ENCODE results near the gene CFAP119. TPM values are rescaled to one million over a fixed set of nuclear protein-coding genes. Genes with fewer than 3 reads are reported as not detected.

The CFAP119 gene
- total and polyA plus RNA-seq, 2 of the 8 experiments (the other 6 are each of a cell fraction or from before 2014, with no cell fraction given): 5.6 to 6.0 TPM

DNA sequence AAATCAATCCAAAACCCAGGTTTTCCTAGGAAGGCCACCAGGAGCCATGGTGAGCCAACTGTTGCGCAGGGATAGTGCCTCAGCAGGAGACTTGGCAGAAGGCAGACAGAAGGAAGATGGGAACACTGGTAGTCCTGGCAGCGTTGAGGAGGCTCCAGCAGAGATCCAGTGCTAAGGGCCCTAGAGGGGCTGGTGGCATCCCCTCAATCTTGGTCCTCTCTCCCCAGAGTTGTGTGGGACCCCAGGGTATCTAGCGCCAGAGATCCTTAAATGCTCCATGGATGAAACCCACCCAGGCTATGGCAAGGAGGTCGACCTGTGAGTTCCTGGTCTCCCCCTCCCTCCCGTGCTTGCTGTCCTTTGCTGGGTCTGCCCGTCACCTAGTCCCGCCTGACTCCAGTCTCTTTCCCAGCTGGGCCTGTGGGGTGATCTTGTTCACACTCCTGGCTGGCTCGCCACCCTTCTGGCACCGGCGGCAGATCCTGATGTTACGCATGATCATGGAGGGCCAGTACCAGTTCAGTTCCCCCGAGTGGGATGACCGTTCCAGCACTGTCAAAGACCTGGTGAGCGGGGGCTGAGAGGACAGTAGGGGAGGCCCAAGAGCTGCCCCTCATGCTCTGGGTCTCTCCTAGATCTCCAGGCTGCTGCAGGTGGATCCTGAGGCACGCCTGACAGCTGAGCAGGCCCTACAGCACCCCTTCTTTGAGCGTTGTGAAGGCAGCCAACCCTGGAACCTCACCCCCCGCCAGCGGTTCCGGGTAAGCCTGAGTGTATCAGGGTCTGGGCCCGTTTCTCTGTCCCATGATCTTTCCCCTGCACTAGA, 5.7 kb downstream of the CFAP119 start (continued):
- TF ChIP-seq RBBP5 (IDR thresholded peaks at IDR 0.05; ENCODE audit: borderline replicate concordance, low read depth, low read length) (no peak), TCF12 (IDR thresholded peaks at IDR 0.05; ENCODE audit: low read depth, low read length) (no peak)
- TF ChIP-seq, protein P1, sequence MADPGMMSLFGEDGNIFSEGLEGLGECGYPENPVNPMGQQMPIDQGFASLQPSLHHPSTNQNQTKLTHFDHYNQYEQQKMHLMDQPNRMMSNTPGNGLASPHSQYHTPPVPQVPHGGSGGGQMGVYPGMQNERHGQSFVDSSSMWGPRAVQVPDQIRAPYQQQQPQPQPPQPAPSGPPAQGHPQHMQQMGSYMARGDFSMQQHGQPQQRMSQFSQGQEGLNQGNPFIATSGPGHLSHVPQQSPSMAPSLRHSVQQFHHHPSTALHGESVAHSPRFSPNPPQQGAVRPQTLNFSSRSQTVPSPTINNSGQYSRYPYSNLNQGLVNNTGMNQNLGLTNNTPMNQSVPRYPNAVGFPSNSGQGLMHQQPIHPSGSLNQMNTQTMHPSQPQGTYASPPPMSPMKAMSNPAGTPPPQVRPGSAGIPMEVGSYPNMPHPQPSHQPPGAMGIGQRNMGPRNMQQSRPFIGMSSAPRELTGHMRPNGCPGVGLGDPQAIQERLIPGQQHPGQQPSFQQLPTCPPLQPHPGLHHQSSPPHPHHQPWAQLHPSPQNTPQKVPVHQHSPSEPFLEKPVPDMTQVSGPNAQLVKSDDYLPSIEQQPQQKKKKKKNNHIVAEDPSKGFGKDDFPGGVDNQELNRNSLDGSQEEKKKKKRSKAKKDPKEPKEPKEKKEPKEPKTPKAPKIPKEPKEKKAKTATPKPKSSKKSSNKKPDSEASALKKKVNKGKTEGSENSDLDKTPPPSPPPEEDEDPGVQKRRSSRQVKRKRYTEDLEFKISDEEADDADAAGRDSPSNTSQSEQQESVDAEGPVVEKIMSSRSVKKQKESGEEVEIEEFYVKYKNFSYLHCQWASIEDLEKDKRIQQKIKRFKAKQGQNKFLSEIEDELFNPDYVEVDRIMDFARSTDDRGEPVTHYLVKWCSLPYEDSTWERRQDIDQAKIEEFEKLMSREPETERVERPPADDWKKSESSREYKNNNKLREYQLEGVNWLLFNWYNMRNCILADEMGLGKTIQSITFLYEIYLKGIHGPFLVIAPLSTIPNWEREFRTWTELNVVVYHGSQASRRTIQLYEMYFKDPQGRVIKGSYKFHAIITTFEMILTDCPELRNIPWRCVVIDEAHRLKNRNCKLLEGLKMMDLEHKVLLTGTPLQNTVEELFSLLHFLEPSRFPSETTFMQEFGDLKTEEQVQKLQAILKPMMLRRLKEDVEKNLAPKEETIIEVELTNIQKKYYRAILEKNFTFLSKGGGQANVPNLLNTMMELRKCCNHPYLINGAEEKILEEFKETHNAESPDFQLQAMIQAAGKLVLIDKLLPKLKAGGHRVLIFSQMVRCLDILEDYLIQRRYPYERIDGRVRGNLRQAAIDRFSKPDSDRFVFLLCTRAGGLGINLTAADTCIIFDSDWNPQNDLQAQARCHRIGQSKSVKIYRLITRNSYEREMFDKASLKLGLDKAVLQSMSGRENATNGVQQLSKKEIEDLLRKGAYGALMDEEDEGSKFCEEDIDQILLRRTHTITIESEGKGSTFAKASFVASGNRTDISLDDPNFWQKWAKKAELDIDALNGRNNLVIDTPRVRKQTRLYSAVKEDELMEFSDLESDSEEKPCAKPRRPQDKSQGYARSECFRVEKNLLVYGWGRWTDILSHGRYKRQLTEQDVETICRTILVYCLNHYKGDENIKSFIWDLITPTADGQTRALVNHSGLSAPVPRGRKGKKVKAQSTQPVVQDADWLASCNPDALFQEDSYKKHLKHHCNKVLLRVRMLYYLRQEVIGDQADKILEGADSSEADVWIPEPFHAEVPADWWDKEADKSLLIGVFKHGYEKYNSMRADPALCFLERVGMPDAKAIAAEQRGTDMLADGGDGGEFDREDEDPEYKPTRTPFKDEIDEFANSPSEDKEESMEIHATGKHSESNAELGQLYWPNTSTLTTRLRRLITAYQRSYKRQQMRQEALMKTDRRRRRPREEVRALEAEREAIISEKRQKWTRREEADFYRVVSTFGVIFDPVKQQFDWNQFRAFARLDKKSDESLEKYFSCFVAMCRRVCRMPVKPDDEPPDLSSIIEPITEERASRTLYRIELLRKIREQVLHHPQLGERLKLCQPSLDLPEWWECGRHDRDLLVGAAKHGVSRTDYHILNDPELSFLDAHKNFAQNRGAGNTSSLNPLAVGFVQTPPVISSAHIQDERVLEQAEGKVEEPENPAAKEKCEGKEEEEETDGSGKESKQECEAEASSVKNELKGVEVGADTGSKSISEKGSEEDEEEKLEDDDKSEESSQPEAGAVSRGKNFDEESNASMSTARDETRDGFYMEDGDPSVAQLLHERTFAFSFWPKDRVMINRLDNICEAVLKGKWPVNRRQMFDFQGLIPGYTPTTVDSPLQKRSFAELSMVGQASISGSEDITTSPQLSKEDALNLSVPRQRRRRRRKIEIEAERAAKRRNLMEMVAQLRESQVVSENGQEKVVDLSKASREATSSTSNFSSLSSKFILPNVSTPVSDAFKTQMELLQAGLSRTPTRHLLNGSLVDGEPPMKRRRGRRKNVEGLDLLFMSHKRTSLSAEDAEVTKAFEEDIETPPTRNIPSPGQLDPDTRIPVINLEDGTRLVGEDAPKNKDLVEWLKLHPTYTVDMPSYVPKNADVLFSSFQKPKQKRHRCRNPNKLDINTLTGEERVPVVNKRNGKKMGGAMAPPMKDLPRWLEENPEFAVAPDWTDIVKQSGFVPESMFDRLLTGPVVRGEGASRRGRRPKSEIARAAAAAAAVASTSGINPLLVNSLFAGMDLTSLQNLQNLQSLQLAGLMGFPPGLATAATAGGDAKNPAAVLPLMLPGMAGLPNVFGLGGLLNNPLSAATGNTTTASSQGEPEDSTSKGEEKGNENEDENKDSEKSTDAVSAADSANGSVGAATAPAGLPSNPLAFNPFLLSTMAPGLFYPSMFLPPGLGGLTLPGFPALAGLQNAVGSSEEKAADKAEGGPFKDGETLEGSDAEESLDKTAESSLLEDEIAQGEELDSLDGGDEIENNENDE (IDR thresholded peaks at IDR 0.05; ENCODE audit: insufficient replicate concordance, low read length): no peak

Measured in H1 (cell line).